GM13976 (cell line): ENCODE data around the gene ENDOD1.

Source experiments
- DNase-seq: peaks from one replicate; pipeline ENCODE4 v3.0.0; 2012; ENCODE audit warnings: low spot score
- in situ Hi-C: fragments of 300-500 bp; cut with MboI; formaldehyde crosslinking; loops from one replicate; pipeline ENCODE4 v1.12.0; 2022; ENCODE audit warnings: low sequenced_read_pairs, mixed read lengths, inconsistent platforms; ENCODE audit not compliant: unreplicated experiment
- TF ChIP-seq, protein P1 (sequence below): IDR thresholded peaks from 2 replicates; pipeline ENCODE4 v1.5.1; 2012; ENCODE audit warnings: borderline replicate concordance, mild to moderate bottlenecking; ENCODE audit not compliant: insufficient read depth; ENCODE audit errors: extremely low read depth, missing control alignments, control extremely low read depth

ENDOD1 gene

DNA sequence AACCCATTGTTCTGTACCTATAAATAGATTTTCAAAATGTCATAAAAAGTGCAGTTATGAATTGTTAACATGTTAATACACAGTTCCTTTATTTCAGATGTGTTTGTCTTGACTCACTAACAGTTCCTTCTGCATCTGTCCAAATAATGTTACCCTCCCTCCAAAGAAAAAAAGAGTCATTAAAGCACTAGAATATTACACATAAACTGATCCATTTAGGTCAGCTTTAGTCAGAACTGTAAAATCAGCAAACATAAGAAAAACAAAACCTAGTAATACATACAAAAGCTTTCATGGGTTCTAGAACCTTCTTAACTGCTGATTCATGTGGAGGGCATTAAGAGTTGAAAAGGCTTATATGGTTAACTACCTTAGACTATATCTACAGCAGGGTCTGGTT lies 76.0 kb downstream of the ENDOD1 start:
- DNase-seq, result no peak
- in situ Hi-C loops, result loop anchor here (25.0 kb wide), 1 partner anchor 1272 kb away; no protein-coding TSS in a partner anchor
- TF ChIP-seq, protein P1, sequence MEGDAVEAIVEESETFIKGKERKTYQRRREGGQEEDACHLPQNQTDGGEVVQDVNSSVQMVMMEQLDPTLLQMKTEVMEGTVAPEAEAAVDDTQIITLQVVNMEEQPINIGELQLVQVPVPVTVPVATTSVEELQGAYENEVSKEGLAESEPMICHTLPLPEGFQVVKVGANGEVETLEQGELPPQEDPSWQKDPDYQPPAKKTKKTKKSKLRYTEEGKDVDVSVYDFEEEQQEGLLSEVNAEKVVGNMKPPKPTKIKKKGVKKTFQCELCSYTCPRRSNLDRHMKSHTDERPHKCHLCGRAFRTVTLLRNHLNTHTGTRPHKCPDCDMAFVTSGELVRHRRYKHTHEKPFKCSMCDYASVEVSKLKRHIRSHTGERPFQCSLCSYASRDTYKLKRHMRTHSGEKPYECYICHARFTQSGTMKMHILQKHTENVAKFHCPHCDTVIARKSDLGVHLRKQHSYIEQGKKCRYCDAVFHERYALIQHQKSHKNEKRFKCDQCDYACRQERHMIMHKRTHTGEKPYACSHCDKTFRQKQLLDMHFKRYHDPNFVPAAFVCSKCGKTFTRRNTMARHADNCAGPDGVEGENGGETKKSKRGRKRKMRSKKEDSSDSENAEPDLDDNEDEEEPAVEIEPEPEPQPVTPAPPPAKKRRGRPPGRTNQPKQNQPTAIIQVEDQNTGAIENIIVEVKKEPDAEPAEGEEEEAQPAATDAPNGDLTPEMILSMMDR, result no peak

DNA sequence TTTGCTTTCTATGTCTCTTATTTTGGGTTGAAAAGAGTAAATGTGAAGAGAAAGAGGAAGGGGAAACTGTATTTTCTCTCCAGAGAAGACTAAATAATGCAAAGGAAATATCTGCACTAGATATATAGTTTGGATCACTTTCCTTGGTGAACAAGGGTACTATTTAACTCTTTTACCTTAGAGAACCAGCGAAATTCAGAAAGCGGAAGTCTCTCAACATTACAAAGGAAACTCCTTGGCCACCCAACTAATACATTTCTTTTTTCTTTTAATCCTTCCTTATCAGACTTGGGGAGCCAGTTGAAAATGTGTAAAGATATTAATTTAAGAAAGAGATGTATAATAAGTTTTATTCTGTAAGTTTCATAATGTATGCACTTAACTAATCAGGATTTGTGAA lies 77.1 kb downstream of the ENDOD1 start:
- no peak for DNase-seq
- TF ChIP-seq, protein P1, result no peak
- in situ Hi-C loops, result loop anchor here (25.0 kb wide), 1 partner anchor 1271 kb away; no protein-coding TSS in a partner anchor

DNA sequence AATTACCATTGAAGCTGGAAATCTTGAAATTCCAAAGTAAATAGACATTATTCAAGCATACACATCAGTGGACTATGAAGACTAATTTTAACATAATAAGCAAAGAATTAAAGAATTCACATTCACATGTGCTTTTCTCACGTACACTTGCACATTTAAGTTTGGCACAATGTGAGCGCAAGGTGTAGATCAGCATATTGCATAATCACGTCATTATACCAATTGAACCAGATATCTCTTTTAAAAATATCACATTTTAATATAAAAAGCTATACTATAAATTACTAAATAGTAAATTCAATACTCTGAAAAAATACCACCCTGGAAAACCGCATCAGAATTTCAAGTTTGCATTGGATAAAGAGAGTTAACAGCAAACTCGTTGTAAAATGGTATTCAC lies 80.6 kb downstream of the ENDOD1 start:
- in situ Hi-C loops, result loop anchor here (25.0 kb wide), 1 partner anchor 1267 kb away; no protein-coding TSS in a partner anchor
- TF ChIP-seq, protein P1, result no peak
- DNase-seq, result no peak

DNA sequence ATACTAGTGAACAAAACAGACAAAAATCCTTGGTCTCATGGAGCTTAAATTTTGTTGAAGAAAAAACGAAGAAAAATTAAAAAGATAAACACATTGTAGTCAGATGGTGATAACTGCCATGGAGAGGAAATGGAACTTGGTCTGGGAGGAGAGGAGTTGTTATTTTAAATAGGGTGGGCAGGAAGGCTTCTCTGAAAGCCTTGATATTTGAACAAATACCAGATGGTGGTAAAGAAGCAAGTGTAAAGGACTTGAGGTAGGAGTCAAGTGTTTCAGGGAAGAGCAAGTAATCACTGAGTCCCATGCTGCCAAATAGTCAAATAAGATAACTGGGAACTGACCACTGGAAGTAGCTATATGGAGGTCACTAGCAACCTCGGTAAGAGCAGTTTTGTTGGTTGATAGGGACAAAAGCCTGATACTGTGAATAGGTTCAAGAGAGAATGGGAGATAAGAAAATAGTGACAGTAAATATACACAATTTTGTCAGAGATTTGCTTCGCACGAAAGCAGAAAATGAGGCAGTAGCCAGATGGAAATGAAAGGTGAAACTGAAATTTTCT lies 86.3 kb downstream of the ENDOD1 start:
- in situ Hi-C loops, result no loop called here
- DNase-seq, result no peak
- TF ChIP-seq, protein P1, result no peak
